Amniotic stem cell (primary cell): Measurements from ENCODE around the gene MRPL10.
A peak's percentile ranks its signal among the peaks of the same experiment; 100 is the strongest.

Experiments used
- DNase-seq: peaks from one replicate; lab custom pipeline; 2025; lab: John Stamatoyannopoulos, UW

MRPL10 gene

GRCh38 chr17:47839071-47839470 lies 7.7 kb upstream of the MRPL10 start:
- DNase-seq, result no peak

- no peak for DNase-seq
Measured at GRCh38 chr17:47838636-47839035, 7.3 kb upstream of the MRPL10 start.

GRCh38 chr17:47837401-47838039 lies 6.2 kb upstream of the MRPL10 start:
- DNase-seq, result no peak

- no peak for DNase-seq
Measured at GRCh38 chr17:47836601-47837000, 5.3 kb upstream of the MRPL10 start.

- DNase-seq, result no peak
Measured at GRCh38 chr17:47834756-47835155, 3.4 kb upstream of the MRPL10 start.

GRCh38 chr17:47831934-47832327 lies 590 bp upstream of the MRPL10 start:
- DNase-seq, result no peak

GRCh38 chr17:47830396-47831002 lies 842 bp downstream of the MRPL10 start:
- no peak for DNase-seq

GRCh38 chr17:47829870-47830269 lies 1.5 kb downstream of the MRPL10 start:
- no peak for DNase-seq

- DNase-seq, result no peak
Measured at GRCh38 chr17:47823519-47823918, 7.8 kb downstream of the MRPL10 start.

- no peak for DNase-seq
Measured at GRCh38 chr17:47822785-47823184, 8.6 kb downstream of the MRPL10 start.

GRCh38 chr17:47821424-47822391 lies 9.6 kb downstream of the MRPL10 start, which contains the start of gene OSBPL7:
Gene OSBPL7, minus strand, starts transcription at chr17:47821794. Its CDS starts 1,516 bp downstream, at chr17:47820278.
- peak; percentile 63 for DNase-seq

- no peak for DNase-seq
Measured at GRCh38 chr17:47821031-47821423, 10.3 kb downstream of the MRPL10 start.

- DNase-seq, result no peak
Measured at GRCh38 chr17:47820033-47820789, 11.1 kb downstream of the MRPL10 start.

GRCh38 chr17:47819475-47819874 lies 11.9 kb downstream of the MRPL10 start:
- DNase-seq, result no peak

- DNase-seq, result no peak
Measured at GRCh38 chr17:47818002-47818695, 13.2 kb downstream of the MRPL10 start.

- no peak for DNase-seq
Measured at GRCh38 chr17:47816947-47817346, 14.4 kb downstream of the MRPL10 start.

GRCh38 chr17:47816111-47816735 lies 15.1 kb downstream of the MRPL10 start:
- no peak for DNase-seq

GRCh38 chr17:47815106-47815918 lies 16.0 kb downstream of the MRPL10 start:
- DNase-seq, result no peak

- DNase-seq, result no peak
Measured at GRCh38 chr17:47813512-47814031, 17.8 kb downstream of the MRPL10 start.

- DNase-seq, result no peak
Measured at GRCh38 chr17:47813077-47813476, 18.3 kb downstream of the MRPL10 start.
